Measurements from ENCODE around the gene CPNE8.

DNA sequence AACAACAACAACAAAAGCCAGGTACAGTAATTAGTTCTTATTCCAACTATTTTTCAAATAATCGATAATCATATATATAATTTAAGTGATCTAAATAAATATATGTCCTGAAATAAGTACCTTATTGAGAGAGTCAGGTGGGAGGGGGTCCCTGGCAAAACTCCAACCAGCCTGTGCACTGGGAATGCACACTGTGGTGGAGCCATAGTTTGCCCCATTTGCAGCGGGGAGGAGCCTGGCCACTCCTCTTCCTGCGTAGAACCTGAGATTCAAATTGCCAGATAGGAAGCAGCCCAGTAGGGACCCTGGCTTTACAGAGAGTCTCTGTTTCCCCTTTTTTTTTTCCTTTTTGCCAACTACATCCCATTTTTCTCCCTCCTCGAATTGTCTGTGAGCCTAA lies 26.4 kb downstream of the CPNE8 start:
- TF ChIP-seq CTCF (IDR thresholded peaks at IDR 0.05; ENCODE audit: borderline replicate concordance, extremely low read depth, low read length, poor library complexity, severe bottlenecking) (no peak), EZH2 (IDR thresholded peaks at IDR 0.05; ENCODE audit: borderline replicate concordance, low read depth, low read length, severe bottlenecking) (no peak)

All from DND-41 (cell line).